Activated CD8-positive, alpha-beta T cell treated with anti-CD3 and anti-CD28 coated beads, Interleukin-2, amount 10 ng/mL, durations not matched to agents 7 days and 5 days (primary cell): ENCODE data around the gene DMGDH. TPM values are rescaled to one million over a fixed set of nuclear protein-coding genes. Genes with fewer than 3 reads are reported as not detected.

Experiments
- ATAC-seq: fragments of 150-1000 bp; cut with Tn5 transposase; one replicate; pipeline ENCODE4 v1.10.0; 2021; ENCODE audit warnings: moderate library complexity
- CTCF ChIA-PET: fragments of 350-600 bp; sonication (Branson Sonifier 250); formaldehyde crosslinking; loops from one replicate; lab custom pipeline; 2021; ENCODE audit warnings: antibody characterized with exemption; lab: Charles Lee
- POLR2A ChIA-PET: fragments of 350-600 bp; sonication (Branson Sonifier 250); formaldehyde crosslinking; loops from one replicate; lab custom pipeline; 2021; ENCODE audit warnings: antibody characterized with exemption; lab: Charles Lee
- DNase-seq: peaks from one replicate; pipeline ENCODE4 v3.0.0-alpha.2; 2020
- H3K27ac Mint-ChIP-seq: one replicate; pipeline ENCODE4 v1.8.0; 2021; ENCODE audit warnings: mild to moderate bottlenecking, mixed read lengths
- H3K27me3 Mint-ChIP-seq: one replicate; pipeline ENCODE4 v1.8.0; 2021; ENCODE audit warnings: low read depth, mixed read lengths
- H3K36me3 Mint-ChIP-seq: one replicate; pipeline ENCODE4 v1.8.0; 2021; ENCODE audit warnings: low read depth, mixed read lengths
- H3K4me1 Mint-ChIP-seq: one replicate; pipeline ENCODE4 v1.8.0; 2021; ENCODE audit warnings: low read depth, mixed read lengths
- H3K4me3 Mint-ChIP-seq: one replicate; pipeline ENCODE4 v1.8.0; 2021; ENCODE audit warnings: mild to moderate bottlenecking, mixed read lengths
- H3K9me3 Mint-ChIP-seq: one replicate; pipeline ENCODE4 v1.8.0; 2022; ENCODE audit warnings: mixed read lengths; ENCODE audit not compliant: insufficient read depth
- total RNA-seq, 2 experiments: library from RNA; stranded (reverse); gene quantifications; one replicate each; pipeline ENCODE4 v1.2.3, GENCODE V29; 2021

Gene DMGDH
- total RNA-seq, 2 experiments from 2014 or later = not detected

- H3K36me3 Mint-ChIP-seq = no peaks in the 10 kb centered on the region
- DNase-seq (no peak), ATAC-seq (no peak)
- ChIA-PET POLR2A (no interaction called here), CTCF (interaction anchor here (1.1 kb wide), 1 partner anchor 27 kb away, joined by 3 read pairs; no protein-coding TSS in a partner anchor)
- H3K27me3 Mint-ChIP-seq = peaks cover 13% of the 10 kb centered on the region
- H3K9me3 Mint-ChIP-seq = no peaks in the 10 kb centered on the region
- H3K4me3 Mint-ChIP-seq = no peak overlapping the region
- H3K4me1 Mint-ChIP-seq = no peaks in the 10 kb centered on the region
- H3K27ac Mint-ChIP-seq = no peak overlapping the region
Observed at GRCh38 chr5:79056847-79057246, 12.6 kb downstream of the DMGDH start.

DNA sequence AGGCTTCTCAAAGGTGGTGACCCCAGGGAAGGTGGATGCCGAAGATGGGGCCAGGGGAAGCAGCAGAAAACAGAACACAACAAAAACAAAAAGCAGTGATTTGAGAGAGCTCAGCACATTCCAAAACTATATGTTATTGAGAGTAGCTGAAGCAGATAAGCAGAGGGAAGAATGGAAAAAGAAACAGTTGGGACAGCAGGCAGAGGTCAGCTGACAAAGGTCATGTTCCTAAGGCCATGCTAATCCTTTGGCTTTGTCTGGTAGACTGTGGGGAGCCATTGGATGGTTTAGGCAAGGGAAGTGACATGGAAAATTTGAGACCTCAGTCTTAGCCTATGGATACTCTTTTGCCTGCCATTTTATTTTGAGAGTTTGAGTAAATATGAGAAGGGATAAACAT lies 14.5 kb downstream of the DMGDH start:
- POLR2A ChIA-PET = no interaction called here
- CTCF ChIA-PET = no interaction called here
- no peak overlapping the region for H3K4me3 Mint-ChIP-seq
- H3K36me3 Mint-ChIP-seq = no peaks in the 10 kb centered on the region
- no peak for ATAC-seq
- peaks cover 11% of the 10 kb centered on the region for H3K27me3 Mint-ChIP-seq
- no peaks in the 10 kb centered on the region for H3K4me1 Mint-ChIP-seq
- no peak for DNase-seq
- H3K27ac Mint-ChIP-seq = no peak overlapping the region
- H3K9me3 Mint-ChIP-seq = peaks cover 4% of the 10 kb centered on the region

DNA sequence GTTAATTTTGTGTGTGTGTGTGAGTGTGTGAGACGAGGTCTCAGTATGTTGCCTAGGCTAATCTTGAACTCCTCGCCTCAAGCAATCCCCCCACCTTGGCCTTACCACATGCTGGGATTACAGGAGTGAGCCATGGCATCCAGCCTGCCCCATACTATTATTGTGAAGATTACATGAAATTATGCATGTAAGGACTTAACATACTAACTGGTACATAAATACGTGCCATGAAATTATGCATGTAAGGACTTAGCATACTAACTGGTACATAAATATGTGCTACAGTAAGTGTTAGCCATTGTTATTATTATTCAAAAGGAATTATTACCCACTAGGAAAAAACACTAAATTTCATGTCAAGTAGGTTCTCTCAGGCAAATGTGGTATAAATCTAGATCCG lies 16.2 kb downstream of the DMGDH start:
- Mint-ChIP-seq H3K4me1 (no peaks in the 10 kb centered on the region), H3K4me3 (no peak overlapping the region), H3K36me3 (no peaks in the 10 kb centered on the region), H3K9me3 (peaks cover 4% of the 10 kb centered on the region), H3K27ac (no peak overlapping the region), H3K27me3 (peaks cover 10% of the 10 kb centered on the region)
- POLR2A ChIA-PET = no interaction called here
- CTCF ChIA-PET = no interaction called here
- DNase-seq (no peak), ATAC-seq (no peak)

DNA sequence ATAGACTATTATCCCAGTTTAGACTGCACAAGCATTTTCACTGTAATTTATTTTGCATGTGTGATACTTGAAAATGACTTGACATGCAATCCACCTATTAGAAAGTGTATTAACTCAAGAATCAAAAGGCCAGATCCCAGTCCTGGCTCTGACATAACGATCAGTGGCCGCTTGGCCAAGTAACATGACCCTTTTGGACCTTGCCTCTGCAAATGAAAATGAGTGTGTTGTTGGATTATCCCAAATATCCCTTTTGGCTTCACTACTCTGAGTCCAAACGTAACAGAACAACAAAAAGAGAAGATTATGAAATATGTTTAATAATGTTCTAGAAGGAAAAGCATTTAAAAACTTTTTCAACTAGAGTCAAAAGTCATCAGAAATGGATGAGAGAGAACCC lies 19.0 kb downstream of the DMGDH start:
- ChIA-PET CTCF (no interaction called here), POLR2A (no interaction called here)
- H3K4me3 Mint-ChIP-seq = no peak overlapping the region
- peaks cover 16% of the 10 kb centered on the region for H3K27me3 Mint-ChIP-seq
- H3K36me3 Mint-ChIP-seq = no peaks in the 10 kb centered on the region
- ATAC-seq (no peak), DNase-seq (no peak)
- no peak overlapping the region for H3K27ac Mint-ChIP-seq
- H3K4me1 Mint-ChIP-seq = no peaks in the 10 kb centered on the region
- peaks cover 4% of the 10 kb centered on the region for H3K9me3 Mint-ChIP-seq

- Mint-ChIP-seq H3K4me1 (no peaks in the 10 kb centered on the region), H3K9me3 (peaks cover 4% of the 10 kb centered on the region), H3K4me3 (no peak overlapping the region), H3K27ac (no peak overlapping the region), H3K36me3 (no peaks in the 10 kb centered on the region), H3K27me3 (peaks cover 16% of the 10 kb centered on the region)
- no peak for DNase-seq
- CTCF ChIA-PET = interaction anchor here (1.7 to 2.8 kb wide), 2 partner anchors 23 to 28 kb away, joined by 7 to 11 read pairs; no protein-coding TSS in a partner anchor
- ATAC-seq = no peak
- POLR2A ChIA-PET = no interaction called here
Observed at GRCh38 chr5:79048437-79048836, 21.0 kb downstream of the DMGDH start.

- H3K36me3 Mint-ChIP-seq = no peaks in the 10 kb centered on the region
- peaks cover 4% of the 10 kb centered on the region for H3K9me3 Mint-ChIP-seq
- H3K4me1 Mint-ChIP-seq = no peaks in the 10 kb centered on the region
- H3K27me3 Mint-ChIP-seq = peaks cover 16% of the 10 kb centered on the region
- H3K4me3 Mint-ChIP-seq = no peak overlapping the region
- POLR2A ChIA-PET = no interaction called here
- CTCF ChIA-PET = interaction anchor here (0.8 to 2.8 kb wide), 3 partner anchors 22 to 86 kb away, joined by 3 to 11 read pairs (median 7); no protein-coding TSS in a partner anchor
- no peak overlapping the region for H3K27ac Mint-ChIP-seq
- DNase-seq (no peak), ATAC-seq (no peak)
Observed at GRCh38 chr5:79047199-79047598, 22.3 kb downstream of the DMGDH start.

DNA sequence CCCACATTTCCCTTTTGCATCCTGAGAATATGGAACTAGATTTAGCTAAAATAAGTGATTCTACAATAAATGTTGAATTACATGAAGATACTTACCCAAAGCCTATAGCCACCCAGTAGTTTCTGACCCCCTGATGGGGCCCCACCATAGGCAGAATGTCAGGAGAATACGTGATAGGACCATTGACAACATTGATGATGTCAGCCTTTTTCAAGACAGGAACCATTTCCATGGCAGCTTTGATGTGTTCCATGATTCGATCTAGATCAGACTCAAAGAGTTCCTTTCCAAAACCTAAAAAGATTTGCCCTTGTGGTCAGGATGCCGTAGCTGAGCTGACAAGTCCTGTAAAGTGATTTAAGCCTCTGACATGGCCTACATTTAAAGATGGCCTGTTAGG lies 27.3 kb downstream of the DMGDH start:
- no peaks in the 10 kb centered on the region for H3K36me3 Mint-ChIP-seq
- CTCF ChIA-PET = interaction anchor here (2.2 to 2.8 kb wide), 2 partner anchors 17 to 91 kb away, joined by 8 to 13 read pairs; no protein-coding TSS in a partner anchor
- DNase-seq (no peak), ATAC-seq (no peak)
- POLR2A ChIA-PET = no interaction called here
- H3K27me3 Mint-ChIP-seq = peaks cover 9% of the 10 kb centered on the region
- no peak overlapping the region for H3K27ac Mint-ChIP-seq
- no peak overlapping the region for H3K4me3 Mint-ChIP-seq
- no peaks in the 10 kb centered on the region for H3K9me3 Mint-ChIP-seq
- H3K4me1 Mint-ChIP-seq = no peaks in the 10 kb centered on the region

DNA sequence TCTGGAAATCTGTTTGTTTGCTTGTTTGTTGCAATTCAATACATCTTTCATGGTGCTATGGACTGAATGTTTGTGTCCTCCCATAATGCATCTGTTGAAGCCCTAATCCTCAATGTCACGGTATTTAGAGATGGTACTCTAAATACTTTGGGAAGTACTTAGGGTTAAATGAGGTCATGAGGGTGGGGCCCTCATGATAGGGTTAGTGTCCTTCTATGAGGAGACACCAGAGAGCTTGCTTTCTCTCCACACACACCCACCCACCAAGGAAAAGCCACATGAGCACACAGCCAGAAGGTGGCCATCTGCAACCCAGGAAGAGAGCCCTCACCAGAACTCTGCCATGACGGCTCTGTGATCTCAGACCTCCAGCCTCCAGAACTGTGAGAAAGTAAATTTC lies 32.7 kb downstream of the DMGDH start:
- no peak overlapping the region for H3K27ac Mint-ChIP-seq
- ATAC-seq (no peak), DNase-seq (no peak)
- H3K4me3 Mint-ChIP-seq = no peak overlapping the region
- H3K27me3 Mint-ChIP-seq = peaks cover 9% of the 10 kb centered on the region
- POLR2A ChIA-PET = no interaction called here
- CTCF ChIA-PET = interaction anchor here (1.4 kb wide), 1 partner anchor 16 kb away, joined by 3 read pairs; no protein-coding TSS in a partner anchor
- H3K4me1 Mint-ChIP-seq = no peaks in the 10 kb centered on the region
- H3K9me3 Mint-ChIP-seq = no peaks in the 10 kb centered on the region
- H3K36me3 Mint-ChIP-seq = no peaks in the 10 kb centered on the region

- ATAC-seq = no peak
- Mint-ChIP-seq H3K4me1 (no peaks in the 10 kb centered on the region), H3K27ac (no peak overlapping the region), H3K36me3 (no peaks in the 10 kb centered on the region), H3K9me3 (no peaks in the 10 kb centered on the region), H3K4me3 (no peak overlapping the region), H3K27me3 (peaks cover 6% of the 10 kb centered on the region)
- CTCF ChIA-PET = interaction anchor here (1.3 to 3.2 kb wide), 3 partner anchors 11 to 98 kb away, joined by 3 to 11 read pairs (median 11); no protein-coding TSS in a partner anchor
- DNase-seq = no peak
- POLR2A ChIA-PET = no interaction called here
Observed at GRCh38 chr5:79035237-79035636, 34.2 kb downstream of the DMGDH start.

DNA sequence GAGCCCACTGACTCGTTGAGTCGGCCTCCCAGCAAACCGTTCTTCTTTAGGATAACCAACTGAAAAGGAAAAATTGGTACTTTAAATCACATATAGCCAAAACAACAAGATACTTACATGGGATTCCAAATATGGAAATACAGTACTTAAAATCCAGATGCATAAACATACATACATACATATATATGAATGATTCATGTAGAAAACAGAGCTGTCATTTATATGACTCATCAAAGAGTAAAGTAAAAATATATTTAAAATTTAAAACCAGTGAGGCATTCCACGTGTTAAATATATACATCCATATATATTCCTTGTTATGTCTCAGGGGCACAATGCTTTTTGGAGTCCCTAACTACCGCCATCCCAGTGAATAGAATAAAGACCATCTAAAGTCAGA lies 36.7 kb downstream of the DMGDH start:
- no peak overlapping the region for H3K4me3 Mint-ChIP-seq
- POLR2A ChIA-PET = no interaction called here
- CTCF ChIA-PET = interaction anchor here (1.2 to 3.2 kb wide), 3 partner anchors 8 to 100 kb away, joined by 3 to 11 read pairs (median 11); no protein-coding TSS in a partner anchor
- no peaks in the 10 kb centered on the region for H3K36me3 Mint-ChIP-seq
- DNase-seq (no peak), ATAC-seq (no peak)
- peaks cover 8% of the 10 kb centered on the region for H3K27me3 Mint-ChIP-seq
- no peak overlapping the region for H3K27ac Mint-ChIP-seq
- no peaks in the 10 kb centered on the region for H3K4me1 Mint-ChIP-seq
- no peaks in the 10 kb centered on the region for H3K9me3 Mint-ChIP-seq

- Mint-ChIP-seq H3K36me3 (no peaks in the 10 kb centered on the region), H3K4me1 (no peaks in the 10 kb centered on the region), H3K27me3 (peaks cover 8% of the 10 kb centered on the region), H3K27ac (no peak overlapping the region), H3K9me3 (no peaks in the 10 kb centered on the region), H3K4me3 (no peak overlapping the region)
- no peak for DNase-seq
- POLR2A ChIA-PET = no interaction called here
- ATAC-seq = no peak
- CTCF ChIA-PET = no interaction called here
Observed at GRCh38 chr5:79032031-79032695, 37.3 kb downstream of the DMGDH start.

DNA sequence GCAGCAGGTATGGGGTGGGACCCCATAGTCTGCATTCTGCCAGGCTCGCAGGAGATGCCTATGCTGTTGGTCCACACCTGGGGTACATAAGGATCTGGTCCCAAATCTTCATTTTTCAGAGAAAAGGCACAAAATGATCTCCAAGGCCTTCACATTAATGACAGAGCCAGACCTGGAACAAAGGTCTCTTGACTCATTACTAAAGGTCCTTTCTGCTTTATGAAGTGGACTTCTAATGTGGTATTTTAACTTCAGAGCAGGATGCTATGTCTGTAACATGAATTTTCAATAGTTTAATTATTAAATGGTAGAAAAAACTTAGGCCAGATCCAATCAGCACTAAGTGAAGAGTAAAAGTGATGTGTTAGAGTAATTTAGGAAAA lies 38.0 kb downstream of the DMGDH start:
- no peak for DNase-seq
- CTCF ChIA-PET = no interaction called here
- POLR2A ChIA-PET = no interaction called here
- no peak for ATAC-seq
- H3K4me1 Mint-ChIP-seq = no peaks in the 10 kb centered on the region
- H3K4me3 Mint-ChIP-seq = no peak overlapping the region
- H3K27ac Mint-ChIP-seq = no peak overlapping the region
- H3K36me3 Mint-ChIP-seq = no peaks in the 10 kb centered on the region
- peaks cover 8% of the 10 kb centered on the region for H3K27me3 Mint-ChIP-seq
- no peaks in the 10 kb centered on the region for H3K9me3 Mint-ChIP-seq
